GM19372 (cell line): Measurements from ENCODE around the gene MAGOH.
A peak's percentile ranks its signal among the peaks of the same experiment; 100 is the strongest.
"Not testable (repeated sequence)": the region's sequence is repeated elsewhere in the genome, so short reads cannot be mapped to it uniquely, and the experiment has no call there.

Experiments used
- ATAC-seq: cut with Tn5 transposase; IDR thresholded peaks from one replicate; pipeline ENCODE4 v1.9.1; 2021; ENCODE audit warnings: mild to moderate bottlenecking, low read depth, moderate library complexity; ENCODE audit not compliant: unreplicated experiment

MAGOH gene

DNA sequence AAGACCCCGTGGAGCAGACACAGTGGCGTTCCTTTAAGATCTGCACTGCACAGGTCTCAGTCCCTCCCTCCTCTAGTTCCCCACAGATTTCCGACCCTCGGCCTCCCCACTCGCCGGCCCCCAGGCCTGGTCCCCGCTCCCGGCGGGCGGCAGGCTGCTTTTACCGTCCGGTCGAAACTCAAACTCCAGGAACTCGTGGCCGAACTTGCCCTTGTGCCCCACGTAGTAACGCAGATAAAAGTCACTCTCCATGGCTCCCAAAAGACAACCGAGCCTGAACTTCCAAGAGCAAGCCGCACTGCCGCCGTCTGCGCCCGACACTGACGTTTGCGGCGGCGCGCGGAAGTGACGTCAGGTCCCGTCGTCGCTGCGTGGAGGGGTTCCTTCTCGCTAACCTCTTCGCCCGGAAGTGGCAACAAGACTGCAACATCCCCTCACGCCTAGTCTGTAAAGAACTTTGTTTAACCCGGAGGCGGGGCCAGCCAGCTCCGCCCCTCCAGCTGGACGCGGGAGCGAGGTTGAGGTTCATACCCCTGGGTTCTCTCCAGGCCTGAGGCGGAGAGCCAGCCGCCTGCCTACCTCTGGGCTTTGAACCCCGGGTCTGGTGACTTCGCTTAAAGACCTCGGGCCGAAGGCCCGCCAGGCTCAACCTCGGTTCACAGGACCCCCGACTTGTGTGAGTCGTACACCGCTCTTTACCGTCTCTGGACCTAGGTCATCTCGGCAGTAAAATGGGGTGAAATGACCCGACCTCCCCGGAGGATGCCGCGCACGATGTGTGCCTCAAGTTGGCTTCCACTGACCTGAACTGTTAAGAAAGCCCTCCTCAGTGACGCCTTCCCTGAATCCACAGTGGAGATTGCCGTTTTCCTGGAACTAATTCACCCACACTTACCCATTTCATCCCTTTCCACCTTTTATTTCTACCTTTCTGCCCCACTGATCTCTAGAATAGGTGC lies at the start of gene MAGOH:
TSS of gene MAGOH (minus strand) at position 322 of the 959 bp plus-strand sequence. CDS start at position 252, 70 bp downstream.
- peak; percentile 96 for ATAC-seq

DNA sequence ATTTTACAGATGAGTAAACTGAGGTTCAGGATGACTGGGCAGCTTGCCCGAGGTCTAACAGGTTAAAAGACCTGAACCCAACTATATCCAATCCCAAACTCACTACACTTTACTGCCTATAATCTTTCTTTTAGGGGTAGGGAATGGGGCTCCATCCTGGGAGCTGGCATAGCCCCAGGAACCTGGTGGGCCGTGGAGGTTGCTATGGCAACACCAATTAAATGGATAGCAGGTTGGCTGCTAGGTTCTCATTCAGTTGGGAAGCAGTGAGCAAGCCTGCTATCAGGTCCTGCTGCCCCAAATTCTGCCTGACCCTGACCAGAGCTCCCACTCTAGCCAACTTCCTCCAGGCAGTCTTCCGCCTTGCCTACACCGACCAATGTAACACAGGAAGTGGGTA lies 48.6 kb upstream of the MAGOH start:
- ATAC-seq, result no peak

DNA sequence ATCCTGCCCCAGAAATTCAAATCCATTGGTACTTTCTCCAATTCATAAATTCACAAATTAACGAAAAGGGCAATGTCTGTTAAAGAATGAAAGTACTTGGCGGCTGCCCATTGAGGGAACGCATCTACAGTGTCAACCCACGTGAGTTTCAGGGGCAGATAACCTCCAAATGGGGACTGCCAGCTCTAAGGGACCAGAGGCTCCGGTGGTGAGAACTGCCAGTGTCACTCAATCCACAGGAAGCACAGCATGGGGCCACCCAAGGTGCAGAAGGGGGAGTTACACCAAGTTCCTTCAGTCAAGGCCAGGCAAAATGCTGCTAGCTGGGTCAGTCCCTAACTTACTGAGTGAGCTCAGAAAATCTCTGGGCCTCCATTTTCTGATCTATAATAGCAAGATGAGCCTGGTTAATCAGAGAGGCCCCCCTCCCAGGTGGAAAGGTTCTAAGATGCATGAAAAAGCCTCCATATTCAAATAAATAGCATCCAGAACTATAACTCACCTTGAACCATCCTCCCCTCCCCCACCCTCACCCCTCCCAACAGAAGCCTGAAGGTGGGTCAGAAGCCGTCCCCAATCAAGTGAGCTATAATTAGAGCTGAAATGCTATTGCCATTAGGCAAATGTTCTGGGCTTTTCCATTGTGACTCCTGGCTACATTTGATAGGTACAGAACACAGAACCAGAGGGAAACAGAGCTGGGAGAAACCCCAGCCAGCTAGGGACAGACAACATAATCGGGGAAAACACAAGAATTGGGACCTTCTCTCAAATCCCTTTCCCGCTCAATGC lies 47.8 kb upstream of the MAGOH start:
- ATAC-seq, result no peak

DNA sequence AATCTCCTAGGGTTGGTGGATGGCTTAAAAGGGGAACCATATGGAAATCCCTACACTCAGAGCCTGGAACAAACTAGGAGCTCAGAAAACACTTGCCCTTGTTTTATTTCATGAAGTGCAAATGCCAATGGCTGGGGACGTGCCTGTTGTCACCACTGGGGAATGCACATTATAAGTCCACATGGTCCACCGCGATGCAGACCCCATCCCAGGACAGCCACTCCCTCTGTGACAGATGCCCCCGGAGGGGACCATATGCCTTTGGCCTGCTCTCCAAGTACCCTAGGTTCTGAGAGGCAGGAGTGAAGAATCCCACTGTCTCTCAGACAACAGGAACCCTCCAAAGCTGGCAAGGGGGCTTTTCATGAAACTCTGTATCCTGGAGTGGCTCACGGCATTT lies 47.2 kb upstream of the MAGOH start:
- no peak for ATAC-seq

DNA sequence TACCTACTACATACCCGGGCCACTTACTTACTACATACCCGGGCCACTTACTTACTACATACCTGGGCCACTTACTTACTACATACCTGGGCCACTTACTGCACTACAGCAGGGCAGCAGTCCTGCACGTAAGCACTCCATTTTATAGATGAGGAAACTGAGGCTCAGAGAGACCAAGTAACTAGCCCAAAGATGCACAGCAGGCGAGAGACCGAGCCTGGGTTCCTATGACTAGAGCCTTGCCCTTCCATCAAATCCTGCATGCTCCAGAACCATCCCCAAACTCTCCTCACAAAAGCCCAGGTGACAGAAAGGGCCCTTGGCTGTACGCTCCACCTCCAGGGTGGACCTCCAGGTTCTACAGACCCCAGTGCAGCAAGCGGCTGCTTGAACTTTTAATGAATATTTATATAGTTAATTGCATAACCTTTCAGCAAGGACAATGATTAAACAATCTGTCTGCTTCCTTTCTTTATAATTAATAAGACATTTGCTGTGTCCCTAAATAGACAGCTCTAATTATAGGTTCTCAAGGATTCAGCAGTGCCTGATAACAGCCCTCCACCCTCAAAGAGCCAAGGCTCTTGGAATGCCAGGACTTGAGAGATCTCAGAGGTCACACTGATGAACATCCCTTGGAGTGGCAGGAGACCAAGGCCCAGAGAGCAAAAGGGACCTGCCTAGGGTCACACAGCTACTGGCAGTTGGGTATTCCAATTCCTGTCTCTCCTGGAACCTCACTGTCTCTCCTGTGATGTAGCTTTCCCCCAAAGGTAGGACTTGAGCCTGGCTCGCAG lies 46.1 kb upstream of the MAGOH start:
- no peak for ATAC-seq

DNA sequence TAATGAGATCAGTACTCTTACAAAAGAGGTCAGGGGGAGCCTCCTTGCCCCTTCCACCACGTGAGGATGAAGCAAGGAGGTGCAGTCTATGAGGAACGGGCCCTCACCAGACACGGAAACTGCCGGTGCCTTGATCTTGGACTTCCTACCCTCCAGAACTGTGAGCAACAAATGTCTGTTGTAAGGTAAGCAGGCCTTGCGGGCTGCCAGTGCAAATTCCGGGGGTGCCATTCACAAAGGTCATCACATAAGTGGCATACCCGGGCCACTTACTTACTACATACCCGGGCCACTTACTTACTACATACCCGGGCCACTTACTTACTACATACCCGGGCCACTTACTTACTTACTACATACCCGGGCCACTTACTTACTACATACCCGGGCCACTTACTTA lies 44.8 kb upstream of the MAGOH start:
- ATAC-seq, result not testable (repeated sequence)

DNA sequence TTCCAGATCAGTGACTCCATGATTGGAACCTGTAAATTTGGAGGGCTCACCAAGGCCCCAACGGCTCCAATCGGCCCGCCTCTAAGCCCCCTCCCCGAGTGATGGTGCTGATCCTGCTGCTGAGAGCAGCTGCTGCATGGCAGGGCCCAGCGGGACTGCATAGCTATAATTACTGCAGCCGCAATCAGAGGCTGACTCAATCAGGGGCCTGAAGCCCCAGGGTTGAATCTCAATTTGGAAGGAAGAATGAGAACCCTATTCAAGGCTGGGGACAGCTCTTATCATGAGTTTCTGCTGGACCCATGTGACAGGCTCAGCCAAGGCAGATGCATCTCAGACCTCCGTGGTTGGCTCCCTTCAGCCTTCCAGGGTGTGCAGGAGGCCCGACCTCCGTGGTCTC lies 42.8 kb upstream of the MAGOH start:
- no peak for ATAC-seq

DNA sequence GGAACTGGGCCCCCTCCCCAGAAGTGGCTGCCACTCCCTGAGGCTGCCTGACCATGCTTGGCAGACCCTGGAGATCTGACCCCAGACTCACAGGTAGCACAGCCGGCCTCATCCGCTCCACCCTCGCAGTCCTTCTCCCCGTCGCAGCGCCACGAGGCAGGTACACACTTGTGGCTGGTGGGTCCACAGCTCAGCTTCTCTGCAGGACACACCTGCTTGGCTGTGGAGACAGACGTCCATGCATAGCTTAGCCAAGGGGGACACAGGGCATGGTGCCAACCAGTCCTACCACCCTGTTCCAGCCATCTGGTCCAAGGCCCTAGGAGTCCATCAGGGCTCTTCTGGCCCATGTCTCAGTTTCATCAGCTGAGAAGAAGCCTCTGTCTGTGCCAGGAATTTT lies 42.2 kb upstream of the MAGOH start:
- ATAC-seq, result no peak

DNA sequence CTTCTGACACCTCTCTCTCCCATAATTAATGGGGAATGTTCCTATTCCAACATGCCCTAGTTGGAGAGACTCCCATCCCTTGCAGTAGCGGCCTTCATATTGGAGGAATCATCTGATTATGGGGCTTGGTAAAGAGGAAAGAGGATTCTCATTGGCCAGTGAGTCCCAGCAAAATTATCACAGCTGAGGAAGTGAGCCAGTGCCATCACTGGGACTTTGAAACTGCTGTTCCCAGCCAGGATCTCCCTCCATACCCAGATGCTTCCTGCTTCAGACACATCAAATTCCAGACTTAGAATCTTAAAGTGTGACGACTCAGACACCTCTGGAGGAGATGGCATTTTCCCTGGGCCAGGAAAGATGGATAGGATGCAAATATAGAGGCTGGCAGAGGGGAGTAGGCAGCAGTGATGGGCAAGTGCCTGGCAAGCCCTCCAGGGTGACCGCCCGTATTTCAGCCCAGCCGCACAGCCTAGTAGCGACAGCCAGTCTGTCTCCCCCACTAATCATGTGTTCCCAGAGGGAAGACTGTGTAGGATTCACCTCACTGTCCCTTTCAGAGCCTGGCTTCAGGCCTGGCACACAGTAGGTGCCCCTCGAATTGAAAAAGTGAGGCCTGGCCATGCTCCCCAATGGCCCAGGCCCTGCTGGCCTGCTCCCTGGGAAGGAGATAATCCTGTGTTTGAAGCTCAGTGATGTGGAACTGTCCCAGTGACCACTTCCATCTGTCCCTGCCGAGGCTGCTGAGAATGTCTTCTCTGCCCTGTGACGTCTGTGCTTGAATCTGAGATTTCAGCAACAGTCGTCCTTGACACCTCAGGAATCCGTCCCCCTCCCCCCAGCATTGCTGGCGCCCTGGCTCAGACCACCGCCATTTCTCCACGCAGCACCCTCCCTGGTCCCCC lies 41.2 kb upstream of the MAGOH start:
- no peak for ATAC-seq

DNA sequence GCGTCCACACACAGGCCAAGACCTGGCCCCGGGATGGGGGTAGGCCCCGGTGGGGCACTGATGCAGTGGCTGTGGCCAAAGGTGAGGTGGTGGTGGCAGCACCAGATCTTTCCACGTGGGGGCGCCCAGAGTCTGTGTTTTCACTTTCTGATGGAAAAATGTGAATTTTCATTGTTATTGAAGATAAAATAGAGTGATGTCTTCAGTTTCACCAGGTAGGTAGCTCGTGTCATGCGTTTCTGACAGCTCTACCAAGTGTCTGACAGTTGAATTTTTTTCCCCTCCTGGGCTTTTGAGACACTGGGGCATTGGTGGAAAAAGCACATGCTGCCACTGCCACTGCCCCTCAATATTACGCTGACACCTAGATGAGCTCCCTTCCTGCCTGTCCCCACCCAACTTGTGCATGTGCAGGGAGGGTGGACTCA lies 40.0 kb upstream of the MAGOH start:
- ATAC-seq, result no peak

DNA sequence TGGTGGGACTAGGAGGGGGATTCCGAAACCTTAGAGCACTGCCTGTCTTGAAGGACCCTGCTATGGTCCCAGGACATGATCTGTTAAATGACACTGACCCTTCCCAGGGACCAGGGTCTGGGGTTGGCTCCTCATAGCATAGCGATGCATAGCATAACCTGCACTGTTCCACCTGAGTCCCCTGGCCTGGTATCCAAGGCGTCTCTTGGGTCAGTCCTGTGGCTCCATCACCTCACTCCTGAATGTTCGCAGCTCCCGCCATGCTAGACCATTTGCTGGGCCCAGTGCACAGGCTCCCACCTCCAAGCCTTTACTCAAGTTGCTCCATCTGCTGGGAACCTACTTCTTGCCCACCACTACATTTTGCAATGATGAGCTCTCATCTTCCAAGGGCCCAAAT lies 39.0 kb upstream of the MAGOH start:
- ATAC-seq, result no peak

DNA sequence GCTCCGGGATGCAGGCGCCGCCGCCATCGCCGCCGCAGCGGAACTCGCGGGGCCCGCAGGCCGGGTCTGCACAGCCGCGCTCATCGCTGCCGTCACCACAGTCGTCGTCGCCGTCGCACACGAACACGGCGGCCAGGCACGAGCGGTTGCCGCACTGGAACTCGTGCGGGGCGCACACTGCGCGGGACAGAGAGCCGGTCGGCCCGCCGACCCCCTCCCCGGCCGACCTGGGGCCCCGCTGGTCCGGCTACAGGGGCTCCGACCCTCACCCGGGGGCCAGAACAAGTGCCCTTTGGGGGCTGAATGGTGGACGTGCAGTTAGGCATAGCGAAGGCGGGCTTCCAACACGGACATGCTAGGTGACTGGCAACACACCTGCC lies 38.6 kb upstream of the MAGOH start:
- ATAC-seq, result no peak

DNA sequence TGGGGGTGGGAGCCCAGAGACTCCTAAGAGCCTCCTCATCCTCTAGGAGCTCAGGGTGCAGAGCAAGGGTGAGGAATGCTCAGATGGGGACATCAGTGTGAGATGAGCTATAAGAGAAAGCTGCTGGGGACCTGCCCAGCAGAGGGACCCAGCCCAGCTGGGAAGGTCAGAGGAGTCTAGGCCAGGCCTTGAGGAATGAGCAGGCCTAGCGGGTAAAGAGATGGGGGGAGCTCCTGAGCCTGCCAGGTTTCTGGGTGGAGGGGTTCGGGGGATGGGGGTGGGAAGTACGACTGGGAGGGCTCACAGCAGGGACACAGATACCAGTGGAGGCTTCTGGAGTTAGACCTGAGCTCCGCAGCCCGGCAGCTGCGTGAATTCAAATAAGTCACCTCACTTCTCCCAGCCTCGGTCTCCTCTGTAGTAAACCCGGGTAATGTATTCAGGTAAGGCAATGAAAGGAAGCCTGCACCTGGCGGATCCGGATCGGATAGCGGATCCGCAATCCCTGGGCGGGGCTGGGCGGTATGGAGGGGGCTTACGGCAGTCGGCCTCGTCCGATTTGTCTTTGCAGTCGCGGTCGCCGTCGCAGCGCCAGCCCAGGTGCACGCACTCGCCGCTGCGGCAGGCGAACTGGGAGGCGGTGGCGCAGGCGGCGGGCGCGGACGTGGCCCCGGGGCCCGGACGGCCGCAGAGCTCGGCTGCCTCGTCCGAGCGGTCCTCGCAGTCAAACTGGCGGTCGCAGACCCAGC lies 38.0 kb upstream of the MAGOH start:
- ATAC-seq, result no peak

DNA sequence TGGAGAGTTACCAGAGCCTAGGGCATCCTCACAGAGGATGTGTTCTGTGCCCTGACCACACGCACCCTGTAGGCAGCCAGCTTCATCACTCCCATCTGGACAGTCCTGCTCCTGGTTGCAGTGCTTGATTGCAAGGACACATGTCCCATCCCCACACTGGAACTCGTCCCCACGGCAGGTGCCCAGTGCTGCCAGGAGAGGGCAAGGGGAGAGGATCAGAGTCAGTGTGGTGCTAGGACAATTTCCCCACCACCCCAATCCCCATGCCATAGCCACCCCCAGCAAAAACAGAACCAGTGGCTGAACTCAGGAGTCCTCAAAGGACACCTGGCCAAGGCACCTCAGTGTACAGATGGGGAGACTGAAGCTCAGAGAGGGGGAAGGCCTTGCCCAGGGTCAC lies 37.2 kb upstream of the MAGOH start:
- no peak for ATAC-seq

DNA sequence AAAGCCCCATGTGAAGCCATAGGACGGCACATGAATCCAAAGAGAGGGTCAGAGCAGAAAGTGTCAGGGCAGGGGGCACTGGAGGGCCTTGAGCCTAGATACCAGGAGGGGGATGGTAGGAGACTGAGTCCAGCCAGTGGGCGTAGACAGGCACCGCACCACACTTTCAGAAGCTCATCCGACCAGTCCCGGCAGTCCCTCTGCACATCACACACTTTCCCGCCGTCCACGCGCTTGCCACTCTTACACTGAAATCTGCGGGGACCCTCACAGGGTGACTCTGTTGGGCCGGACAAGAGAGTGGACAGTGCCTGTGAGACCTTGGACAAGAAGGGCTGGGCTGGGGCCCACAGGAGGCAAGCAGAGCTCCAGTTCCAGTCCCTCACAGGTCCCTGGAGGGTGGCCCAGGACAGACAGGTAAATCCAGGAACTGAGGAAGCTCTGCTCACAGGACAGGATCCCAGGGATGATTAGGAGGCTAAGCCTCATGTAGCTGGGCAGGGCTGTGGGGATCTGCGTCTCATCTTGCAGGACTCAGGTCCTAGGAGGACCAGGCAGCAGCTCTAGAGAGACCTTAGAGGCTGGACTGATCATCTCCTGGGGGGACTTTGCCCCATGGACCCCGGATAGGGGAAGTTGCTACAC lies 36.3 kb upstream of the MAGOH start:
- ATAC-seq, result no peak

DNA sequence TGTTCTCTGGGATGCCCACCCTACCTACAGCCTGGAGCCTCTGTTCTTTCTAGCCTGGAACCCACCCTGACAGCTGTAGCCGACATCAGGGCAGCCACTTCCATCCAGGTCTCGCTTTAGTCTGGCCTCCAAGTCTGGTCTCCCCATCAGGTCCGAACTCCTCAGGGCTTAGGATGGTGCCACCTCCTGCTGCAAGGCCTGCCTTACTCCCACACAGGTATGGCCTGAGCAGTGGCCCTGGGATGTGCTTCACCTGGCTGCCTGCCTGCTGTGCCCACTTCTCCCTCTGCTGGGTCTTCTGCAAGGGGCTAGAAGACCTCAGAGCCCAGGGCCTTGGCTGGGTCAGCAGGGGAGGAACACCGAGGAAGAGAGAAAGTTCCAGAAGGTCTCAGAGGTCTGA lies 35.7 kb upstream of the MAGOH start:
- no peak for ATAC-seq

DNA sequence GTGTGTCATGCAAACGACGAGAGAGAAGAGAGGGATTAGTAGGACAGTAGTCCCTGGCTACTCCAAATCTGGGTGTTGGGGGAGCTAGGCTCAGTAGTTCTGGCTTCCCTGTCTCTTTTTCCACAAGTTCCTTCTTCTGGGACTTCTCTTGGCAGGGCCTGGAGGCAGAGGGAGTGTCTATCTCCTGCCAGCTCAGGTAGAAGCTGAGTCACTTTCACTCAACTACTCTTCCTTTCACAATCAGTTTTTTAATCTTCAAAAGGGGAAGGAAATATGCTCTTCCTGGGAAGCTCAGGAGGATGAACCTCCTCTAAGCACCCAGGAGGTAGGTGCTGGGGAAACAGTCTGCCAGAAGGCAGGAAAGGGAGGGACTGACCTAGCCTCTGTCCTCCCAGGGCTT lies 35.2 kb upstream of the MAGOH start:
- no peak for ATAC-seq

DNA sequence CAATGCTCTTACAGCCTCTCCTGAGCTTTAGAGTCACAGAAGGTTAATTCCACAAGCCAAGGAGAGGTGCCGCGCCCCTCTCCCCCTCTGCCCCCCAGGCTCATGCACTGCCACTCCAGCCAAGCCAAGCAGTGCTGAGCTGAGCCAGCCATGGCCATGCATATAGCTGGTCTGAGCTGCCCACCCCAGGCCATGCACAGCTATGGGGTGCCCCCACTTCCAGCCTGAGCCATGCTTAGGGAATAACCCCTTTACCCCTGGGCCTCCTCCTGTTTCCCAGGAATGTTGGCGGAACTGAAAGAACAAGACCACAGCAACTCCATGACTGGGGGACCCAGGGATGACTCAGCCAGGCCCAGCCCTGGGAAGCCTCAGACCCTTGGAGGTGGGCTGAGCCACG lies 34.0 kb upstream of the MAGOH start:
- no peak for ATAC-seq
